IMR-90 (cell line): Measurements from ENCODE around the gene C22orf42.

Source experiments
- CHD1 ChIP-seq: IDR thresholded peaks from 2 replicates; pipeline ENCODE4 v1.6.1; 2012; ENCODE audit warnings: low read depth, low read length, improper control_type of control experiment
- MAFK ChIP-seq: IDR thresholded peaks from 2 replicates; pipeline ENCODE4 v1.6.1; 2012; ENCODE audit warnings: low read depth, low read length, improper control_type of control experiment
- POLR2A ChIP-seq: IDR thresholded peaks from 2 replicates; pipeline ENCODE4 v1.6.1; 2012; ENCODE audit warnings: mild to moderate bottlenecking, low read depth, low read length
- RAD21 ChIP-seq: IDR thresholded peaks from 2 replicates; pipeline ENCODE4 v1.6.1; 2012; ENCODE audit warnings: low read length, improper control_type of control experiment
- RCOR1 ChIP-seq: IDR thresholded peaks from 2 replicates; pipeline ENCODE4 v1.6.1; 2012; ENCODE audit warnings: mild to moderate bottlenecking, low read length, improper control_type of control experiment; ENCODE audit not compliant: insufficient replicate concordance
- RFX5 ChIP-seq: IDR thresholded peaks from 2 replicates; pipeline ENCODE4 v1.8.0; 2012; ENCODE audit warnings: low read depth, mild to moderate bottlenecking, low read length, moderate library complexity
- TF ChIP-seq, protein P1 (sequence below): conservative IDR thresholded peaks from 2 replicates; pipeline ENCODE4 v1.5.1; 2012; ENCODE audit warnings: mild to moderate bottlenecking, low read depth, low read length, improper control_type of control experiment

DNA sequence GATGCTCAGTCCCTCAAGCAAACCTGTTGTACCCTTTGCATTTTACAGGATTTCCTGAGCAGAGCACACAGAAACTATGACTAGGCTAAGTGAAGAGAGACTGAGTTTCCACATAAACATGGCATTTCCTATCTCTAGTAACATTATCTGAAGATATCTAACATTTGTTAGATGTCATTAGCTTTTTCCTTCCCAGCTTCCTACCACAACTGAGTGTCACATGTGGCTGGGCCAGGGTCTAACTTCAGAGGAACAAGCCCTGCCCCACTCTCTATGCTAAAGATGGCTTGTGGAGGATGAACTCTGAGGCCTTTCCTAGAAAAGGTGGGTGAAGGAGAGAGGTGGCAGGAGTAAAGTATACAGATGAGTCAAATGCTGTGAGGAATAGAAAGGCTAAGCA is 16.5 kb downstream of the C22orf42 start:
- TF ChIP-seq, protein P1, sequence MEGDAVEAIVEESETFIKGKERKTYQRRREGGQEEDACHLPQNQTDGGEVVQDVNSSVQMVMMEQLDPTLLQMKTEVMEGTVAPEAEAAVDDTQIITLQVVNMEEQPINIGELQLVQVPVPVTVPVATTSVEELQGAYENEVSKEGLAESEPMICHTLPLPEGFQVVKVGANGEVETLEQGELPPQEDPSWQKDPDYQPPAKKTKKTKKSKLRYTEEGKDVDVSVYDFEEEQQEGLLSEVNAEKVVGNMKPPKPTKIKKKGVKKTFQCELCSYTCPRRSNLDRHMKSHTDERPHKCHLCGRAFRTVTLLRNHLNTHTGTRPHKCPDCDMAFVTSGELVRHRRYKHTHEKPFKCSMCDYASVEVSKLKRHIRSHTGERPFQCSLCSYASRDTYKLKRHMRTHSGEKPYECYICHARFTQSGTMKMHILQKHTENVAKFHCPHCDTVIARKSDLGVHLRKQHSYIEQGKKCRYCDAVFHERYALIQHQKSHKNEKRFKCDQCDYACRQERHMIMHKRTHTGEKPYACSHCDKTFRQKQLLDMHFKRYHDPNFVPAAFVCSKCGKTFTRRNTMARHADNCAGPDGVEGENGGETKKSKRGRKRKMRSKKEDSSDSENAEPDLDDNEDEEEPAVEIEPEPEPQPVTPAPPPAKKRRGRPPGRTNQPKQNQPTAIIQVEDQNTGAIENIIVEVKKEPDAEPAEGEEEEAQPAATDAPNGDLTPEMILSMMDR: no peak
- TF ChIP-seq CHD1 (no peak), RFX5 (no peak), RCOR1 (no peak), MAFK (no peak), POLR2A (no peak), RAD21 (no peak)
